ENCODE results near the gene LYRM7. TPM values are rescaled to one million over a fixed set of nuclear protein-coding genes. Genes with fewer than 3 reads are reported as not detected.

Gene LYRM7
- polyA plus RNA-seq, 6 donors from 2014 or later = 5.8 to 11.4 (median 9.6) TPM

Other genes with a start within 250 kb of the LYRM7 start
- 100 to 1,000 TPM; 346 to 502 (median 420) TPM for gene HINT1, start 5.7 kb upstream of the LYRM7 start, polyA plus RNA-seq (ENCODE audit: low read depth in 6 of 6)
- gene CDC42SE2, start 93.1 kb downstream of the LYRM7 start, polyA plus RNA-seq (ENCODE audit: low read depth in 6 of 6) = 100 to 1,000 TPM; 168 to 314 (median 243) TPM

All from naive B cell (primary cell).